ENCODE data around the gene PACS1.

Gene PACS1

DNA sequence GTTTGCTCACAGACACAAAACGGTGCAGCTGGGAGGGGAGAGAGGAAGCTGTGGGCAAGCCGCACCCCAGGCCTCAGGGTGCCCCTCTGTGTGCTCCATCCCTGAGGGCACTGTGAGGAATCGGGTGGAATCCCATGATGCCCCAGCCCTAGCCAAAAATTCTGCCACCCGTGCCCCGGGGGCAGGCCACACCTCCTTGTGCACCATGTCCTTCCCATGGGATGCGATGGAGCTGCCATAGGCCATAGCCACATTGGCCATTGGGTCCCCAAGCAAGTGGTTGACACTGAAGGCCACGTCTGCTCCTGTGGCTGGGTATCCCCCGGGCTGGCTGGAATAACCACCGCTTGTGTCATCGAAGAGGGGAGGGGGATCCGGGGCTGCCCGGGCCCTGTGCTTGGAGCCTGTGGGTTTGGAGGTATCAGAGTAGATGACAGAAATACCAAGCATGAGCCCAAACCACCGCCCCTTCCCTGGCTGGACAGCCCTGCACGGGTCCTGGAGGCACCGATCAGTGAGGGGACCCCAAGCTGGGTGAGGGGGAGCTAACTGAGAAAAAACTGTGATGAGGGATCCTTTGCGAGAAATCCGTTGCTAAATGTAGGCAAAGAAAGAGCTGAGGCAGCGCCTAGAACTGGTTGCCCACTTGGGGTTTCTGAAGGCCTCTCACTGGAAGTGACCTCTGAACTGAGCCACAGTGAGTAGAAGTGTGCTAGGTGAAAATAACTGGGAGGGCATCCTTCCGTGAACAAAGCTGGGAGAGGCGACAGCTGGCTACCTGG lies 218.0 kb downstream of the PACS1 start:
- H3F3A ChIP-seq (ENCODE audit: control insufficient read depth, insufficient read depth): no peaks in the 10 kb centered on the region
- peaks cover 17% of the 10 kb centered on the region for H3K79me2 ChIP-seq (ENCODE audit: control insufficient read depth, low read length)
- no peaks in the 10 kb centered on the region for H3K9me2 ChIP-seq (replicated peaks; ENCODE audit: control insufficient read depth, low read length)
- TF ChIP-seq EZH2phosphoT487 (IDR thresholded peaks at IDR 0.05; ENCODE audit: borderline replicate concordance, low read length) (no peak), CTCF (IDR thresholded peaks at IDR 0.05; ENCODE audit: low read depth, low read length, poor library complexity, severe bottlenecking) (no peak)
- peaks cover 12% of the 10 kb centered on the region for H3K27me3 ChIP-seq (ENCODE audit: control insufficient read depth, low read length)
- H3K4me3 ChIP-seq (ENCODE audit: low read length): peak overlapping the region; percentile 95
- H3K27ac ChIP-seq (ENCODE audit: low read depth, low read length): peak overlapping the region; percentile 41
- peaks cover 28% of the 10 kb centered on the region for H3K4me1 ChIP-seq (ENCODE audit: control insufficient read depth, low read length)
- H4K20me1 ChIP-seq (ENCODE audit: control insufficient read depth, insufficient read depth, low read depth, low read length): no peaks in the 10 kb centered on the region
- no peaks in the 10 kb centered on the region for H3K9me3 ChIP-seq (ENCODE audit: control insufficient read depth, insufficient read depth, low read length)
- H3K36me3 ChIP-seq (ENCODE audit: control insufficient read depth, low read length): peaks cover 7% of the 10 kb centered on the region
- peak overlapping the region; percentile 92 for H3K4me2 ChIP-seq (ENCODE audit: low read length)

- Histone ChIP-seq H3K9me2 (replicated peaks; ENCODE audit: control insufficient read depth, low read length) (no peaks in the 10 kb centered on the region), H4K20me1 (ENCODE audit: control insufficient read depth, insufficient read depth, low read depth, low read length) (no peaks in the 10 kb centered on the region), H3K36me3 (ENCODE audit: control insufficient read depth, low read length) (peaks cover 7% of the 10 kb centered on the region), H3K79me2 (ENCODE audit: control insufficient read depth, low read length) (peaks cover 17% of the 10 kb centered on the region), H3K27me3 (ENCODE audit: control insufficient read depth, low read length) (peaks cover 12% of the 10 kb centered on the region), H3F3A (ENCODE audit: control insufficient read depth, insufficient read depth) (no peaks in the 10 kb centered on the region), H3K27ac (ENCODE audit: low read depth, low read length) (peak within 1 kb of the TSS; percentile 41), H3K4me3 (ENCODE audit: low read length) (peak within 1 kb of the TSS; percentile 95), H3K4me1 (ENCODE audit: control insufficient read depth, low read length) (peaks cover 25% of the 10 kb centered on the region), H3K4me2 (ENCODE audit: low read length) (peak within 1 kb of the TSS; percentile 92), H3K9me3 (ENCODE audit: control insufficient read depth, insufficient read depth, low read length) (no peaks in the 10 kb centered on the region)
- TF ChIP-seq CTCF (IDR thresholded peaks at IDR 0.05; ENCODE audit: low read depth, low read length, poor library complexity, severe bottlenecking) (peak; percentile 35), EZH2phosphoT487 (IDR thresholded peaks at IDR 0.05; ENCODE audit: borderline replicate concordance, low read length) (no peak)
These were observed 218.8 kb downstream of the PACS1 start, which contains the start of gene YIF1A for GRCh38 chr11:66288671-66289547. Gene YIF1A, minus strand, starts transcription at chr11:66289143. Its CDS starts 158 bp downstream, at chr11:66288985.

DNA sequence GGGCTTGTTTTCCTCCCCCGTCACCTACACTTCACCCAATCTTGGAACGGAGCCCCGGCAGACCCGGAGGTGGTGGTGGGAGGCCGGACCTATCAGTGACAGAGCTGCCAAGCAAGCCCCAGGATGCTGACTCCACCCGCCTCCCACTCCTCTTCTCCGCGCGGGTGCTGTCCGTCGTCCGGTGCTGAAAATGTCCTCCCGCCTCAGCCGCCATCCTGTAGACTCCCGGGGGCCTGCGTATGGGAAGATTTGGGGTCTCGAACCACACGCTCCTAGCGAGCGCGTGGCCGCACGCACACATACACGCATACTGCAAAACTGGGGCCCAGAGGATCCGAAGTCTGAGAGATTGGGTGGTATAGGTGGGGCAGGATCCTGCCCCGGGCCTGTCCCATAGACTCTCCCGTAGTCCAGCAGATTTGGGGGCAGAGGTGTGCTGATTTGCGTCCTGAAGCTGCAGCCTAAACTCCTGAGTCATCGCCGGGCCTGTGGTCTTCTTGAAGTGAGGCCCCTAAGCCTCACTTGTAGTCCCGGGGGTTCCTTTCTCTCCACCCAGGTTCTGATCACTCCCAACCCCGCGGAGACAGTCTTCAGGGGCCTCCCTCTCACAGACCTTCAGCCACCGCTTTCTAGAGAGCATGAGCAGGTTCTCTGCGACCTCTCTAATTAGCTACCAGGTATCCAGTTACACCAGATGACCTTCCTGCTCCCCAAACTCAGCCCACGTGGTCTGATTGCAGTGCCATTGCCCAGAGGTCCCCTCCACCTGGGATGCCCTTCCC lies 219.7 kb downstream of the PACS1 start:
- H3K9me3 ChIP-seq (ENCODE audit: control insufficient read depth, insufficient read depth, low read length): no peaks in the 10 kb centered on the region
- peak overlapping the region; percentile 95 for H3K4me3 ChIP-seq (ENCODE audit: low read length)
- H3K79me2 ChIP-seq (ENCODE audit: control insufficient read depth, low read length): peaks cover 17% of the 10 kb centered on the region
- peaks cover 21% of the 10 kb centered on the region for H3K4me1 ChIP-seq (ENCODE audit: control insufficient read depth, low read length)
- H3K27ac ChIP-seq (ENCODE audit: low read depth, low read length): peak overlapping the region; percentile 38; the same call in 1 of the 2 replicates
- no peaks in the 10 kb centered on the region for H3K9me2 ChIP-seq (replicated peaks; ENCODE audit: control insufficient read depth, low read length)
- TF ChIP-seq CTCF (IDR thresholded peaks at IDR 0.05; ENCODE audit: low read depth, low read length, poor library complexity, severe bottlenecking) (no peak), EZH2phosphoT487 (IDR thresholded peaks at IDR 0.05; ENCODE audit: borderline replicate concordance, low read length) (no peak)
- H3K36me3 ChIP-seq (ENCODE audit: control insufficient read depth, low read length): peaks cover 7% of the 10 kb centered on the region
- H3F3A ChIP-seq (ENCODE audit: control insufficient read depth, insufficient read depth): no peaks in the 10 kb centered on the region
- H3K4me2 ChIP-seq (ENCODE audit: low read length): peak overlapping the region; percentile 87
- no peaks in the 10 kb centered on the region for H4K20me1 ChIP-seq (ENCODE audit: control insufficient read depth, insufficient read depth, low read depth, low read length)
- peaks cover 12% of the 10 kb centered on the region for H3K27me3 ChIP-seq (ENCODE audit: control insufficient read depth, low read length)
